Stimulated activated CD4-positive, alpha-beta T cell treated with anti-CD3 and anti-CD28 coated beads, Interleukin-2, amount 100 ng/mL, for 48 hours (primary cell): ENCODE data around the gene HSFX1.

Source experiments
- DNase-seq, 2 donors: peaks; one replicate each; pipeline ENCODE4 v3.0.0-alpha.2; 2020

HSFX1 gene

DNA sequence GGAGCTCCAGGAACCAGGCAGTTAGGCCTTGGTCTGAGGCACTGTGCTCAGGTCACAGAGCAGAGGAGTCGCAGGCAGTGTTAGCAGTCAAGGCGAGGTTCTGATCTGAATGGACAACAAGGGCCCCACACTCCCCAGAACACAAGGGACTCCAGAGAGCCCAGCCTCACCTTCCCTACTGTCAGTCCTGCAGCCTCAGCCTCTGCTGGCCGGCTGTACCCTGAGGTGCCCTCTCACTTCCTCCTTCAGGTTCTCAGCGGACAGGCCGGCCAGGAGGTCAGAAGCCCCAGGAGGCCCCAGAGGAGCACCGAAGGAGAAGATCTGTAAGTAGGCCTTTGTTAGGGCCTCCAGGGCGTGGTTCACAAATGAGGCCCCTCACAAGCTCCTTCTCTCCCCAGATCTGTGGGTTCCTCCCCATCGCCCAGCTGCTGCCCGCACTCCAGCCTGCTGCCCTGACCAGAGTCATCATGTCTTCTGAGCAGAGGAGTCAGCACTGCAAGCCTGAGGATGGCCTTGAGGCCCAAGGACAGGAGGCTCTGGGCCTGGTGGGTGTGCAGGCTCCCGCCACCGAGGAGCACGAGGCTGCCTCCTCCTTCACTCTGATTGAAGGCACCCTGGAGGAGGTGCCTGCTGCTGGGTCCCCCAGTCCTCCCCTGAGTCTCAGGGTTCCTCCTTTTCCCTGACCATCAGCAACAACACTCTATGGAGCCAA, 34.0 kb downstream of the HSFX1 start:
- no peak for DNase-seq

DNA sequence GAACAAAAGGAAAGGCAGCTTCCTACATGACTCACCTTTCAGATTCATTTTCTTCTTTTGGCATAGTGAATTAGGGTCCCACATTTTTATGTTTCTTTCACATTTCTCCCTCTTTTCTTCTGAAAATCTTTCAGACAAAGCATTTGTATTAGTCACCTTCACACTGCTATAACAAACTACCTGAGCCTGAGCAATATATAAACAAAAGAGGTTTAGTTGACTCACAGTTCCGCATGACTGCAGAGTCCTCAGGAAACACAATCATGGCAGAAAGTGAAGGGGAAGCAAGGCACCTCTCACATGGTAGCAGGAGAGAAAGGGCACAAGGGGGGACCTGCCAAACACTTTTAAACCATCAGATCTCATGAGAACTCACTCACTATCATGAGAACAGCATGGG, 44.8 kb downstream of the HSFX1 start:
- DNase-seq: no peak

DNA sequence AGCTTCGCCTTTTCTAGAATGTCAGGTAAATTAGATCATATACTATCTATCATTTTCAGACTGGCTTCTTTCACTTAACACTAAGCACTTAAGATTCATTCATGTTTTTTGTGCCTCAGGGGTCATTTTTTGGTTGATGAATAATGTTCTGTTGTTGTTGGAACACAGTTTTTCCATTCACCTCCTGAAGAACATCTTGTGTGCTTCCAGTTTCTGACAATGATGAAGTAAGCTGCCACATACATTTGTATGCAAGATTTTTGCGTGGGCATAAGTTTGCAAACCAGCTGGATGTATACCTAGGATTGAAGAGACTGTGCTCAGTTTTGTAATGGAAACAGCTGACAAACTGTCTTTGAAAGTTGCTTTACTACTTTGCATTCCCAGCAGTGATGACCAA, 45.5 kb downstream of the HSFX1 start:
- DNase-seq: no peak

DNA sequence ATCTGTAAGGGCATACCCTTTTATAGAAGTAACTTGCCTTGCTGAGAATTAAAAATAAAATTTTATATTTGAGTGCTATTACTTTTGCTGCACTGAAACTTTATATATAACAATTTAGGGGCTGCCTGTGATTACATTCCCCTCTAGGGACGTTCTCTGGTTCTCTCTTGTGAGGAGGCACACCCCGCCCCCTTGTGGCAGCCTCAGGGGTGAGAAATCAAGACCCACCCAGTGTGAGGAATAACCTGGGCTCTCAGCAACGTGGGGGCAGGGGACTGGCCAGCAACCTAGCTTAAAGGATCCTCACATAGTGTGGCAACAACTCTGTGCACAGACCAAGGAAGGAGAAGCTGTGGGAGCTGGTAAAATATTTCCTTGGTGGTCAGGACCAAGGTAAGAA, 51.6 kb downstream of the HSFX1 start:
- DNase-seq: peak; percentile 31 to 49
